HG03066 (cell line): ENCODE measurements around the gene AAMDC.

Experiments
- ATAC-seq: cut with Tn5 transposase; IDR thresholded peaks from one replicate; pipeline ENCODE4 v1.9.1; 2021; ENCODE audit warnings: low read depth; ENCODE audit not compliant: unreplicated experiment

AAMDC gene

GRCh38 chr11:77820565-77821348 lies at the start of gene AAMDC, which contains the start of gene RSF1:
TSS of gene AAMDC (plus strand) at chr11:77821144. CDS start at chr11:77842497, 21,353 bp downstream.
TSS of gene RSF1 (minus strand) at chr11:77820722. CDS start at chr11:77820714, 8 bp downstream.
- ATAC-seq = peak; percentile 76

- no peak for ATAC-seq
Measured at GRCh38 chr11:77775936-77776335, 45.0 kb upstream of the AAMDC start.

GRCh38 chr11:77776455-77776854 lies 44.5 kb upstream of the AAMDC start:
- no peak for ATAC-seq

GRCh38 chr11:77778118-77778517 lies 42.8 kb upstream of the AAMDC start:
- ATAC-seq = no peak

- ATAC-seq = no peak
Measured at GRCh38 chr11:77778549-77778948, 42.4 kb upstream of the AAMDC start.

GRCh38 chr11:77779935-77780334 lies 41.0 kb upstream of the AAMDC start:
- no peak for ATAC-seq

GRCh38 chr11:77783025-77783424 lies 37.9 kb upstream of the AAMDC start:
- ATAC-seq = no peak

- ATAC-seq = no peak
Measured at GRCh38 chr11:77784572-77784971, 36.4 kb upstream of the AAMDC start.

GRCh38 chr11:77789061-77789730 lies 31.7 kb upstream of the AAMDC start:
- ATAC-seq = no peak

GRCh38 chr11:77789731-77790476 lies 31.0 kb upstream of the AAMDC start:
- no peak for ATAC-seq

GRCh38 chr11:77791301-77791700 lies 29.6 kb upstream of the AAMDC start:
- no peak for ATAC-seq

GRCh38 chr11:77793972-77794371 lies 27.0 kb upstream of the AAMDC start:
- ATAC-seq = no peak

- no peak for ATAC-seq
Measured at GRCh38 chr11:77799338-77799737, 21.6 kb upstream of the AAMDC start.

GRCh38 chr11:77800449-77800848 lies 20.5 kb upstream of the AAMDC start:
- ATAC-seq = no peak

- no peak for ATAC-seq
Measured at GRCh38 chr11:77801477-77801876, 19.5 kb upstream of the AAMDC start.

- no peak for ATAC-seq
Measured at GRCh38 chr11:77806415-77806814, 14.5 kb upstream of the AAMDC start.

- no peak for ATAC-seq
Measured at GRCh38 chr11:77806993-77807392, 14.0 kb upstream of the AAMDC start.

- no peak for ATAC-seq
Measured at GRCh38 chr11:77813256-77813655, 7.7 kb upstream of the AAMDC start.

GRCh38 chr11:77814848-77815247 lies 6.1 kb upstream of the AAMDC start:
- no peak for ATAC-seq

GRCh38 chr11:77815459-77815858 lies 5.5 kb upstream of the AAMDC start:
- ATAC-seq = no peak

GRCh38 chr11:77819411-77819920 lies 1.5 kb upstream of the AAMDC start:
- ATAC-seq = peak; percentile 55
